Measurements from ENCODE around the gene TBCD. TPM values are rescaled to one million over a fixed set of nuclear protein-coding genes. Genes with fewer than 3 reads are reported as not detected.

Gene TBCD
- total RNA-seq, 4 donors from 2014 or later, result 49.7 to 119 (median 71.5) TPM

- Histone ChIP-seq H3K36me3 (peaks cover 8% of the 10 kb centered on the region), H3K9me3 (no peaks in the 10 kb centered on the region), H3K27me3 (no peaks in the 10 kb centered on the region), H3K27ac (peak overlapping the region; percentile 61), H3K4me3 (no peak overlapping the region), H3K4me1 (peaks cover 49% of the 10 kb centered on the region)
- WGBS, result 76% methylated on average over 9 of the region's 9 CpGs
- TF ChIP-seq POLR2A (IDR thresholded peaks at IDR 0.05) (no peak), POLR2AphosphoS5 (IDR thresholded peaks at IDR 0.05) (no peak), EP300 (IDR thresholded peaks at IDR 0.05) (no peak)
- TF ChIP-seq, protein P1, sequence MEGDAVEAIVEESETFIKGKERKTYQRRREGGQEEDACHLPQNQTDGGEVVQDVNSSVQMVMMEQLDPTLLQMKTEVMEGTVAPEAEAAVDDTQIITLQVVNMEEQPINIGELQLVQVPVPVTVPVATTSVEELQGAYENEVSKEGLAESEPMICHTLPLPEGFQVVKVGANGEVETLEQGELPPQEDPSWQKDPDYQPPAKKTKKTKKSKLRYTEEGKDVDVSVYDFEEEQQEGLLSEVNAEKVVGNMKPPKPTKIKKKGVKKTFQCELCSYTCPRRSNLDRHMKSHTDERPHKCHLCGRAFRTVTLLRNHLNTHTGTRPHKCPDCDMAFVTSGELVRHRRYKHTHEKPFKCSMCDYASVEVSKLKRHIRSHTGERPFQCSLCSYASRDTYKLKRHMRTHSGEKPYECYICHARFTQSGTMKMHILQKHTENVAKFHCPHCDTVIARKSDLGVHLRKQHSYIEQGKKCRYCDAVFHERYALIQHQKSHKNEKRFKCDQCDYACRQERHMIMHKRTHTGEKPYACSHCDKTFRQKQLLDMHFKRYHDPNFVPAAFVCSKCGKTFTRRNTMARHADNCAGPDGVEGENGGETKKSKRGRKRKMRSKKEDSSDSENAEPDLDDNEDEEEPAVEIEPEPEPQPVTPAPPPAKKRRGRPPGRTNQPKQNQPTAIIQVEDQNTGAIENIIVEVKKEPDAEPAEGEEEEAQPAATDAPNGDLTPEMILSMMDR (IDR thresholded peaks at IDR 0.05), result no peak
- no peak for DNase-seq (ENCODE audit: low spot score in 2 of 2)
Observed at GRCh38 chr17:82865774-82866395, 114.0 kb downstream of the TBCD start.

GRCh38 chr17:82866590-82867191 is 114.8 kb downstream of the TBCD start:
- TF ChIP-seq, protein P1 (IDR thresholded peaks at IDR 0.05), result no peak
- TF ChIP-seq POLR2A (IDR thresholded peaks at IDR 0.05), result no peak
- no peak for TF ChIP-seq POLR2AphosphoS5 (IDR thresholded peaks at IDR 0.05)
- no peak for TF ChIP-seq EP300 (IDR thresholded peaks at IDR 0.05)
- Histone ChIP-seq H3K9me3 (no peaks in the 10 kb centered on the region), H3K36me3 (peaks cover 13% of the 10 kb centered on the region), H3K27me3 (no peaks in the 10 kb centered on the region), H3K27ac (peak overlapping the region; percentile 61), H3K4me1 (peaks cover 56% of the 10 kb centered on the region), H3K4me3 (no peak overlapping the region)
- 49% methylated on average over 7 of the region's 11 CpGs for WGBS
- DNase-seq (ENCODE audit: low spot score in 2 of 2), result peak in 1 of 2 donors; percentile 61

DNA sequence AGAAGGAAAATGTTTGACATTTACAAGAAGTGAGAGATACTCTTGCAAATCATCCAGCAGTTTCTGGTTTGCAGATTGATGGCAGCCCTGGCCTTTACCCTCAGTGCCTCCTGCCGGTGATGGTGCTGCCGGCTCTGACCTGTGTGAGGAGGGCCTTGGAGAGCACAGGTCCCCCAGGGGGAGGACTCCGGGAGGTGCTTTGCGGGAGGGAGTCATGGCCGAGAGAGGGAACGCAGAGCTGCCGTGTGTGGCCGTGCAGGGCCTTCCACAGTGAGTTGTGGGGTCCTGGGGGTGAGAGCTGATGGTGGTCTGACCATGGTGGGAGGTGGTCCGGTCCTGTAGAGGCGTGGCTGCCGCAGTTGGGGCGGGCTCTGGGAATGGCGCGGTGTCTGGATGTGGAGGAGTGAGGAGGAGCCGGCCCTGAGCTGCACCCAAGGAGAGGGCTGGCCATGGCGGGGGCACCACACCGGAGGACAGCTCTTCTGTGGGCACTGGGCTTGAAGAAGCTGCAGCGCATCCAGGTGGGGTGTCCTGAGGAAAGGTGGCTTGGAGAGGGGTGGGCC is 116.0 kb downstream of the TBCD start:
- H3K4me1 ChIP-seq, result peaks cover 56% of the 10 kb centered on the region
- no peak overlapping the region for H3K27ac ChIP-seq
- WGBS, result 96% methylated on average over 18 of the region's 18 CpGs
- TF ChIP-seq, protein P1 (IDR thresholded peaks at IDR 0.05), result no peak
- TF ChIP-seq POLR2A (IDR thresholded peaks at IDR 0.05) (no peak), POLR2AphosphoS5 (IDR thresholded peaks at IDR 0.05) (no peak), EP300 (IDR thresholded peaks at IDR 0.05) (no peak)
- no peak overlapping the region for H3K4me3 ChIP-seq
- H3K36me3 ChIP-seq, result peaks cover 19% of the 10 kb centered on the region
- no peaks in the 10 kb centered on the region for H3K9me3 ChIP-seq
- DNase-seq (ENCODE audit: low spot score in 2 of 2), result no peak
- H3K27me3 ChIP-seq, result no peaks in the 10 kb centered on the region

- Histone ChIP-seq H3K27me3 (no peaks in the 10 kb centered on the region), H3K4me3 (no peak overlapping the region), H3K36me3 (peaks cover 19% of the 10 kb centered on the region), H3K9me3 (no peaks in the 10 kb centered on the region), H3K27ac (no peak overlapping the region), H3K4me1 (peaks cover 52% of the 10 kb centered on the region)
- TF ChIP-seq, protein P1 (IDR thresholded peaks at IDR 0.05), result no peak
- TF ChIP-seq POLR2A (IDR thresholded peaks at IDR 0.05) (no peak), EP300 (IDR thresholded peaks at IDR 0.05) (no peak), POLR2AphosphoS5 (IDR thresholded peaks at IDR 0.05) (no peak)
- 87% methylated on average over 21 of the region's 21 CpGs for WGBS
- no peak for DNase-seq (ENCODE audit: low spot score in 2 of 2)
Observed at GRCh38 chr17:82868715-82869131, 116.9 kb downstream of the TBCD start.

DNA sequence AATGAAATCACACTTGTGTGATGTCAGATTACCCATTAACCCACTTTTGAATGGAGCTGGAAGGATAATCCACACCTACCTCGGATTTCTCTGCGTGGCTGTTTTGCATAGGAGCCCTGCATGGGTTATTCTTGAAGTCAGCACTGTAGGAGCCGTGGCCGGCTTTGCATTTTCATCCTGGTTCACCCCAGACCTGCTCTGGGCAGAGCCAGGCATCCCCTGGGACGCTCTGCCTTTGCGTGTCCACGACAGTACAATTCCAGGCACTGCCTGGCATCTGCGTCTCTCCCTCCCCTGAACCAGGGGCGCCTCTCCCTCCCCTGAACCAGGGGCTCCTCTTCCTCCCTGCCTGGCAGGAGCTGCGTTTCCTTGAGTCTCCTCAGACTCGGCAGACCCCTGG is 117.7 kb downstream of the TBCD start:
- DNase-seq (ENCODE audit: low spot score in 2 of 2), result no peak
- peaks cover 52% of the 10 kb centered on the region for H3K4me1 ChIP-seq
- no peaks in the 10 kb centered on the region for H3K27me3 ChIP-seq
- no peaks in the 10 kb centered on the region for H3K9me3 ChIP-seq
- no peak overlapping the region for H3K27ac ChIP-seq
- peaks cover 19% of the 10 kb centered on the region for H3K36me3 ChIP-seq
- H3K4me3 ChIP-seq, result no peak overlapping the region
- 91% methylated on average over 11 of the region's 11 CpGs for WGBS
- no peak for TF ChIP-seq POLR2AphosphoS5 (IDR thresholded peaks at IDR 0.05)
- TF ChIP-seq, protein P1 (IDR thresholded peaks at IDR 0.05), result no peak
- no peak for TF ChIP-seq POLR2A (IDR thresholded peaks at IDR 0.05)
- TF ChIP-seq EP300 (IDR thresholded peaks at IDR 0.05), result no peak
